DMS53 treated with DMSO at 0.1 percent for 48 hours (cell line): ENCODE measurements around the gene ATXN2L.
A peak's percentile ranks its signal among the peaks of the same experiment; 100 is the strongest.
"Not testable (repeated sequence)": the region's sequence is repeated elsewhere in the genome, so short reads cannot be mapped to it uniquely, and the experiment has no call there.

Experiments
- DNase-seq: peaks from one replicate; lab custom pipeline; 2025; ENCODE audit not compliant: unreplicated experiment; lab: John Stamatoyannopoulos, UW

The ATXN2L gene

DNA sequence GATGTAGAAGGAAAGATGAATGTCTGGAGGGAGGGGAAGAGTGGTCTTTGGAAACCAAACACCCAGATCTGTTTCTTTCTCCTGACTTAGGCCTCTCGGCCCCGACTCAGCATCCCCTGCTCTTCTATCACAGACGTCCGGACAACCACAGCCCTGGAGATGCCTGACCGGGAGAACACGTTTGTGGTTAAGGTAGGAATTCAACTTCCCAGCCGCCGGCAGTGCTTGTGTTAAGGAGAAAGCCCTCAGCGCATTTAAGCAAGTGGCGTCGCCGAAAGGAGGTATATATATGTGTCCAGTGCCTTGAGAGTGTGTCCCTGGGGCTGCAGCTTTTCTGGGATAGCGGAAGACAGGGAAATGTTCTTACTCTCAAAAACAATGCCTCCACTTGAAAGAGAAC is 44.4 kb downstream of the ATXN2L start:
- no peak for DNase-seq

- not testable (repeated sequence) for DNase-seq
Observed at GRCh38 chr16:28867646-28868045, 44.8 kb downstream of the ATXN2L start.

DNA sequence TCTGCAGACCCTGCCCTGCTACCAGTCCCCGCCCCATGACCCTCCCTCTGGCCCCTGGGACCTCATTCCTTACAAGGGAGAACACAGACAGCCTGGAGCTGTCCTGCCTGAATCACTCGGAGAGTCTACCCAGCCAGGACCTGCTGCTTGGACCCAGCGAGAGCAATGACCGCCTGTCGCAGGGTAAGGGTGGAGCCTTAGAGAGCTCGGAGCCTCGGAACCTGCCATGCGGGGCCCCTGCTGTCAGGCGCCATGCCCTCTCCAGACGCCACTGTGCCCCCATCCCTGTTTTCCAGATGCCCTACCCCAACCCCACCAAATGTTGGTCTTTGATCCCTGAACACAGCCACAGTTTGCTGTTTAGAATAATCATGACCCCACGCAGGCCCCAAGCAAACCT is 46.4 kb downstream of the ATXN2L start:
- no peak for DNase-seq

DNA sequence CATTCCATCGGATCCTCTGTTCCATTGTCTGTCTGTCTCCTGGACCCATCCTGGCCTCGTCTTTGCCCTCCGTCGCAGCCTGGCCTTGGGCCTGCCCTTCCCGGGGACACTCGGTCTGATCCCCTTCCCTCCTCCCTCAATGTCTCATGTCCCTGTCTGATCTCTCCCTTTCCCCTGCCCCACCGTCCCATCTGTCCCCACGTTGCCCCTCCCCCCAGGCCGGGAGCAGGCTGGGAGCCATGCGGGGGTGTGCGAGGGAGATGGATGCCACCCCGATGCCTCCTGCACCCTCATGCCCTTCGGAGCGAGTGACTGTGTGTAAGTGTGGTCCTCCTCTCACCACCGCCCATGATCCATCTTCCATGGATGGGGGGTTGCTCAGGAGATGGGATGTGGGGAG is 50.2 kb downstream of the ATXN2L start:
- DNase-seq = no peak

GRCh38 chr16:28873543-28874201 is 50.9 kb downstream of the ATXN2L start:
- DNase-seq = no peak

DNA sequence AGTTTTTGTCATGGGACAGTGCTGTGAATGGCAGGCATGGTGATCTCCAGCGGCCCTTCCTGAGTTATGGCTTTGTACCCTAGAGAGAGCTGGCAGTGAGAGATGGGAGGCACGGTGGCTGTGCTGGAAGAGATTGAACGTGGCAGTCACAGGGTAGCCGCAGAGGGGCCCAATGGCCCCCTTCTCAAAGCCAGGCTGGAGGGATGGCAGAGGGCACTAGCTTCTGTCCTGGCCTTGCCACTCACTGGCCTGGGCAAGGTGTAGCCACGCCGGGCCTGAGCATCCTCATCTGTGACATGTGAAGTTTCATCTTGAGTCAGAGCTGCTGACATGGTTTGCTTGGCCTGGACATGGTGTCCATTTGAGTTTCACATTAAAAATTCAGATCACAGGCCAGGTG is 51.6 kb downstream of the ATXN2L start:
- no peak for DNase-seq

GRCh38 chr16:28875134-28876018 is 52.6 kb downstream of the ATXN2L start:
- no peak for DNase-seq

GRCh38 chr16:28876019-28876659 is 53.3 kb downstream of the ATXN2L start:
- DNase-seq = no peak

DNA sequence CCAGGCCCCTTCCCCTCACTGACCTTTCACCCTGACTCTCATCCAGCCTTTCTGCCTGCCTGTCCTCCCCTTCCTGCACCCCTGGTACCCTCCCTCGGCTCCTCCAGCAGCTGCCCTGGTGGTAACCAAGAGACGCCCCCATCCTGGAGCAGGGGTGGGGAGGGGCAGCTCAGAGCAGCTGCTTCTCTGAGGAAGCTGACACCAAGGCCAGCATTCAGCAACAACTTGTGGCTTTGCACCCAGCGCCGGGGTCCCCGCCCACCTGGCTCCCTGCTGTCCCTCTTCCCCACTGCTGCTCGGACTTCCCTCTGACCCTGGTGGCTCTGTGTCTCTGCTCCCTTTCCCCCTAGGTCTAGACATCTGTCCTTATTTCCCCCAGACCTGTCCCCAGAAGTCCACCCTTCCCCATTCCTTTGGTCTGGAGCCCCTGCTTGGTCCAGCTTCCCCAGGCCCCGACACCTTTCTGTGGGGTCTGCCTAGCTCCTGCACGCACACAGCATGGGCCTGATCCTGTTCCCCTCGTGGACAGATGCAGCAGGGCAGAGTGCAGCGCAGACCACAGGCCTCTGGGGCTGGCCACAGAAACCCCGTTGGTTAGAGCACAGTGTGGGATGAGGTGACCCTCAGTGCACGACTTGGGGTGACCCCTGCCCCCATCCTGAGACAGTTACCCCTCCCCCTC is 54.3 kb downstream of the ATXN2L start:
- DNase-seq = no peak

GRCh38 chr16:28877655-28878000 is 54.8 kb downstream of the ATXN2L start:
- no peak for DNase-seq

GRCh38 chr16:28878083-28878926 is 55.5 kb downstream of the ATXN2L start, which contains the start of gene ATP2A1:
TSS of gene ATP2A1 (plus strand) at chr16:28878488. CDS start at chr16:28878672, 184 bp downstream.
- DNase-seq = no peak

- no peak for DNase-seq
Observed at GRCh38 chr16:28879261-28879840, 56.6 kb downstream of the ATXN2L start.

GRCh38 chr16:28879841-28880588 is 57.2 kb downstream of the ATXN2L start:
- DNase-seq = peak; percentile 60

GRCh38 chr16:28880589-28880915 is 57.8 kb downstream of the ATXN2L start:
- no peak for DNase-seq

- DNase-seq = no peak
Observed at GRCh38 chr16:28880955-28881354, 58.2 kb downstream of the ATXN2L start.

DNA sequence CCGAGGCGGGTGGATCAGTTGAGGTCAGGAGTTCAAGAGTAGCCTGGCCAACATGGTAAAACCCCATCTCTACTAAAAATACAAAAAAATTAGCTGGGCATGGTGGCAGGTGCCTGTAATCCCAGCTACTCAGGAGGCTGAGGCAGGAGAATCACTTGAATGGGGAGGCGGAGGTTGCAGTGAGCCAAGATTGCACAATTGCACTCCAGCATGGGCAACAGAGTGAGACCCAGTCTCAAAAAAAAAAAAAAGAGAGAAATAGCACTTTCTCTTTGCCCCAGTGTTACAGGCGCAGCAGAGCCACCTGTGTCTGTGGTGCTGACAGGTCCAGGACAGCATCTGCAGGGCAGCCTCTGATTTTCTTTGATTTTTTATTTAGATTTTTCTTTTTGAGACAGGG is 58.8 kb downstream of the ATXN2L start:
- not testable (repeated sequence) for DNase-seq

- DNase-seq = no peak
Observed at GRCh38 chr16:28882551-28883160, 59.9 kb downstream of the ATXN2L start.

DNA sequence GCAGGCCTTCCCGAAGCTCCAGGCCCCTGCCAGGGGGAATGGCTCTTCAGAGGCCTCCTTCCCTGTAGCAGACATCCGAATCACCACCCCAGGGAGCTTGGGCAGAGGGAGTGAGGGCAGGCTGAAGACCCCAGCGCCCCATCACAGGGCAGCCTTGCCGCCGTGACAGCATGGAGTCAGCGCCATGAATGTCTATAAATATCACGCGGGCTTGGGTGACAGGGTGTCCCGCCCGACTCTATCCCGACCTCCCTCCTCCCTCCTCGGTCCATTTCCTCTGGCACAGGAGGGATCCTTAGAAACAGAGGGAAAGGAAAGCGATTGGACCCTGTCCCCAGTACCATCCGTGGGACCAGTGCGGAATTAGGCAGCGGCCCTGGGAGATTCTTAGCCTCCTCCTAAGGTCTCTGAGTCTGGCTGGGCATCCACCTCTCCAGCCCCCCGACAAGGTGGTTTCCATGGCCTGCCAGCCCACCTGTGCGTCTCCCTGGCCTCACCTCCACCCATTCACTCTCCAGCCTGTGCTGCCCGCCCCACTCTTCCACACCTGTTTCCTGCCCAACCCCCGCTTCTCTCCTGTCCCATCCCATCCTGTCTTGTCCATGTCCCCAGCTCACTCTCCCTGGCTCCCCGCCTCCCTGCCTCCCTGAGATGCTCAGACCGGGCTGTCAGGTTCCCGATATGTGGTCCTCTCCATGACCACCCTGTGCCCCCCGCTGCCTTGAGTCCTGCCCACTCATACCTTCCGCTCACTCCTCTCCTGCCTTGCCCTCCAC is 60.6 kb downstream of the ATXN2L start:
- no peak for DNase-seq
